HepG2 (cell line): Measurements from ENCODE around the gene SPRYD4. TPM values are rescaled to one million over a fixed set of nuclear protein-coding genes. Genes with fewer than 3 reads are reported as not detected.

Experiments used
- CENPT ChIP-seq: sonication (generic); formaldehyde crosslinking; IDR thresholded peaks from 2 replicates; pipeline ENCODE4 v1.8.0; 2022; ENCODE audit warnings: low read depth, mild to moderate bottlenecking, moderate library complexity, missing genetic modification reagents
- IKZF4 ChIP-seq: sonication (generic); formaldehyde crosslinking; IDR thresholded peaks from 2 replicates; pipeline ENCODE4 v1.5.1; 2020; ENCODE audit warnings: borderline replicate concordance, mild to moderate bottlenecking, low read depth, missing genetic modification reagents; ENCODE audit errors: not compliant biosample characterization
- RELA ChIP-seq: sonication (generic); formaldehyde crosslinking; IDR thresholded peaks from 2 replicates; pipeline ENCODE4 v1.4.0; 2020; ENCODE audit warnings: missing genetic modification reagents
- THYN1 ChIP-seq: sonication (generic); formaldehyde crosslinking; IDR thresholded peaks from 2 replicates; pipeline ENCODE4 v1.8.1; 2023; ENCODE audit warnings: low read depth, mild to moderate bottlenecking, moderate library complexity, missing genetic modification reagents, borderline replicate concordance
- ZNF282 ChIP-seq: fragments of 450-650 bp; IDR thresholded peaks from 2 replicates; pipeline ENCODE4 v1.6.1; 2018; ENCODE audit not compliant: partially characterized antibody
- ZNF350 ChIP-seq: sonication (generic); formaldehyde crosslinking; IDR thresholded peaks from 2 replicates; pipeline ENCODE4 v1.4.0; 2020; ENCODE audit warnings: mild to moderate bottlenecking, low read depth, missing genetic modification reagents, borderline replicate concordance
- ZNF556 ChIP-seq: sonication (generic); formaldehyde crosslinking; IDR thresholded peaks from 2 replicates; pipeline ENCODE4 v1.4.0; 2020; ENCODE audit warnings: mild to moderate bottlenecking, missing genetic modification reagents, borderline replicate concordance
- ZSCAN29 ChIP-seq: sonication (generic); formaldehyde crosslinking; conservative IDR thresholded peaks from 2 replicates; pipeline ENCODE4 v1.4.0; 2020; ENCODE audit warnings: mild to moderate bottlenecking, missing genetic modification reagents
- polyA plus RNA-seq, 8 experiments: library from polyadenylated mRNA; depleted of rRNA in 3 of 8; stranded (reverse) in 7 of 8; unstranded in 1 of 8; fragments of >200 nt; fragmentation: Illumina TruSeq in 4 of 8; extraction: Trizol in 4 of 8; gene quantifications; 2 replicates each; pipeline versions ENCODE4 v1.2.1 to v1.2.3, GENCODE V29; 2011 to 2016; ENCODE audit warnings: low read depth in 4 of 8, missing spikeins in 1 of 8, mixed read lengths in 1 of 8; ENCODE audit not compliant: insufficient read depth in 1 of 8
- total RNA-seq, 5 experiments: library from RNA; depleted of rRNA; stranded (reverse); fragments of >200 nt; fragmentation: Illumina TruSeq; extraction: Trizol; gene quantifications; 2 replicates each; pipeline ENCODE4 v1.2.3, GENCODE V29; 2016; ENCODE audit warnings: low read depth in 1 of 5
- TF ChIP-seq, protein P1 (sequence below): sonication (generic); formaldehyde crosslinking; IDR thresholded peaks from 2 replicates; pipeline ENCODE4 v1.5.1; 2020; ENCODE audit warnings: missing genetic modification reagents, mild to moderate bottlenecking, borderline replicate concordance
- TF ChIP-seq, protein P2 (sequence below): sonication (generic); formaldehyde crosslinking; IDR thresholded peaks from 2 replicates; pipeline ENCODE4 v1.4.0; 2020; ENCODE audit warnings: mild to moderate bottlenecking, missing genetic modification reagents
- TF ChIP-seq, protein P3 (sequence below): sonication (generic); formaldehyde crosslinking; conservative IDR thresholded peaks from 2 replicates; pipeline ENCODE4 v1.5.0; 2020; ENCODE audit warnings: missing genetic modification reagents
- TF ChIP-seq, protein P4 (sequence below): sonication (generic); formaldehyde crosslinking; IDR thresholded peaks from 2 replicates; pipeline ENCODE4 v1.4.0; 2020; ENCODE audit warnings: missing genetic modification reagents

SPRYD4 gene
- total and polyA plus RNA-seq, 2 of the 13 experiments (the other 11 are each of a cell fraction or from before 2014, with no cell fraction given): 3.9 to 4.5 TPM

DNA sequence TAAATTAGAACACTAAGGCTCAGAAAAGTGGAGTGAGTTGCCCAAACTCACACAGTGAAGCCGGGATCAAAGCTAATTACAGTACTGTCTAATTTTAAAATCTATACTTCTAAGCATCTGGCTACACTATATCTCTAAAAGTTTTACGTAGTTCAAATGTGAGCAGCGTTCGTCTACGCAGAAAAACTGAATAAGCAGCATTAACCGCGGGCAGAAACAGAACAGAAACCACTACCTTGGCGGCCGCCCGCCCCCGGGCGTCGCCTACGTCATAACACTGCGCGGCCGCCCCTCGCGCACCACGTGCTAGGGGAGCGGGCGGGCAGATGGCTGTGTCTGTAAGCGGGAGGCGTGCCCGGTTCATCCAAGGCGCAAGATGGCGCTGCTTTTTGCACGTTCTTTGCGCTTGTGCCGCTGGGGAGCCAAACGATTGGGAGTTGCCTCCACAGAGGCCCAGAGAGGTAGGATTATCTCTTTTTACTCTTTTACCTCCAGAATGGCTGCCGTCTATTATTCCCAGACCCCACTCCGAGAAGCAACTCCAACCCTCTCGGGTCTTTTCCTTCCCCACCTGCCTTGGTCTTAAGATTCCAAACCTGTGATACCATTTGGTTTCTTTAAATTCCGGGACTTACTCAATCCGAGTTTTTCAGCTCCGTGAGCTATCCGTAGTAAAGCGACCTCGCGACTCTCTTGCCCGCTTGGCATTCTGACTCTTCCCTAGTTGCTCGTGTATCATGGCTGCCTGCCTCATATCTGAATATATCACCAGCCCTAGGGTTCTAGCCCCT lies at the start of gene SPRYD4 (continued):
- TF ChIP-seq ZSCAN29: 0 out of 2 replicates have a peak, but pooled peaks have one; percentile 26
- TF ChIP-seq IKZF4 (CRISPR knock-in tag): peak; percentile 75
- peak; percentile 58; the same call in 1 of the 2 replicates for TF ChIP-seq ZNF556 (CRISPR knock-in tag)
- TF ChIP-seq, protein P1, sequence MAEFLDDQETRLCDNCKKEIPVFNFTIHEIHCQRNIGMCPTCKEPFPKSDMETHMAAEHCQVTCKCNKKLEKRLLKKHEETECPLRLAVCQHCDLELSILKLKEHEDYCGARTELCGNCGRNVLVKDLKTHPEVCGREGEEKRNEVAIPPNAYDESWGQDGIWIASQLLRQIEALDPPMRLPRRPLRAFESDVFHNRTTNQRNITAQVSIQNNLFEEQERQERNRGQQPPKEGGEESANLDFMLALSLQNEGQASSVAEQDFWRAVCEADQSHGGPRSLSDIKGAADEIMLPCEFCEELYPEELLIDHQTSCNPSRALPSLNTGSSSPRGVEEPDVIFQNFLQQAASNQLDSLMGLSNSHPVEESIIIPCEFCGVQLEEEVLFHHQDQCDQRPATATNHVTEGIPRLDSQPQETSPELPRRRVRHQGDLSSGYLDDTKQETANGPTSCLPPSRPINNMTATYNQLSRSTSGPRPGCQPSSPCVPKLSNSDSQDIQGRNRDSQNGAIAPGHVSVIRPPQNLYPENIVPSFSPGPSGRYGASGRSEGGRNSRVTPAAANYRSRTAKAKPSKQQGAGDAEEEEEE (CRISPR knock-in tag): peak; percentile 42; the same call in 1 of the 2 replicates
- TF ChIP-seq, protein P2, sequence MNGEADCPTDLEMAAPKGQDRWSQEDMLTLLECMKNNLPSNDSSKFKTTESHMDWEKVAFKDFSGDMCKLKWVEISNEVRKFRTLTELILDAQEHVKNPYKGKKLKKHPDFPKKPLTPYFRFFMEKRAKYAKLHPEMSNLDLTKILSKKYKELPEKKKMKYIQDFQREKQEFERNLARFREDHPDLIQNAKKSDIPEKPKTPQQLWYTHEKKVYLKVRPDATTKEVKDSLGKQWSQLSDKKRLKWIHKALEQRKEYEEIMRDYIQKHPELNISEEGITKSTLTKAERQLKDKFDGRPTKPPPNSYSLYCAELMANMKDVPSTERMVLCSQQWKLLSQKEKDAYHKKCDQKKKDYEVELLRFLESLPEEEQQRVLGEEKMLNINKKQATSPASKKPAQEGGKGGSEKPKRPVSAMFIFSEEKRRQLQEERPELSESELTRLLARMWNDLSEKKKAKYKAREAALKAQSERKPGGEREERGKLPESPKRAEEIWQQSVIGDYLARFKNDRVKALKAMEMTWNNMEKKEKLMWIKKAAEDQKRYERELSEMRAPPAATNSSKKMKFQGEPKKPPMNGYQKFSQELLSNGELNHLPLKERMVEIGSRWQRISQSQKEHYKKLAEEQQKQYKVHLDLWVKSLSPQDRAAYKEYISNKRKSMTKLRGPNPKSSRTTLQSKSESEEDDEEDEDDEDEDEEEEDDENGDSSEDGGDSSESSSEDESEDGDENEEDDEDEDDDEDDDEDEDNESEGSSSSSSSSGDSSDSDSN (CRISPR knock-in tag): peak; percentile 48; the same call in 1 of the 2 replicates
- TF ChIP-seq RELA (CRISPR knock-in tag): peak; percentile 90
- TF ChIP-seq ZNF350 (CRISPR knock-in tag): peak; percentile 97
- TF ChIP-seq THYN1: no peak
- TF ChIP-seq, protein P3, sequence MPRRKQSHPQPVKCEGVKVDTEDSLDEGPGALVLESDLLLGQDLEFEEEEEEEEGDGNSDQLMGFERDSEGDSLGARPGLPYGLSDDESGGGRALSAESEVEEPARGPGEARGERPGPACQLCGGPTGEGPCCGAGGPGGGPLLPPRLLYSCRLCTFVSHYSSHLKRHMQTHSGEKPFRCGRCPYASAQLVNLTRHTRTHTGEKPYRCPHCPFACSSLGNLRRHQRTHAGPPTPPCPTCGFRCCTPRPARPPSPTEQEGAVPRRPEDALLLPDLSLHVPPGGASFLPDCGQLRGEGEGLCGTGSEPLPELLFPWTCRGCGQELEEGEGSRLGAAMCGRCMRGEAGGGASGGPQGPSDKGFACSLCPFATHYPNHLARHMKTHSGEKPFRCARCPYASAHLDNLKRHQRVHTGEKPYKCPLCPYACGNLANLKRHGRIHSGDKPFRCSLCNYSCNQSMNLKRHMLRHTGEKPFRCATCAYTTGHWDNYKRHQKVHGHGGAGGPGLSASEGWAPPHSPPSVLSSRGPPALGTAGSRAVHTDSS: no peak
- no peak for TF ChIP-seq ZNF282
- TF ChIP-seq, protein P4, sequence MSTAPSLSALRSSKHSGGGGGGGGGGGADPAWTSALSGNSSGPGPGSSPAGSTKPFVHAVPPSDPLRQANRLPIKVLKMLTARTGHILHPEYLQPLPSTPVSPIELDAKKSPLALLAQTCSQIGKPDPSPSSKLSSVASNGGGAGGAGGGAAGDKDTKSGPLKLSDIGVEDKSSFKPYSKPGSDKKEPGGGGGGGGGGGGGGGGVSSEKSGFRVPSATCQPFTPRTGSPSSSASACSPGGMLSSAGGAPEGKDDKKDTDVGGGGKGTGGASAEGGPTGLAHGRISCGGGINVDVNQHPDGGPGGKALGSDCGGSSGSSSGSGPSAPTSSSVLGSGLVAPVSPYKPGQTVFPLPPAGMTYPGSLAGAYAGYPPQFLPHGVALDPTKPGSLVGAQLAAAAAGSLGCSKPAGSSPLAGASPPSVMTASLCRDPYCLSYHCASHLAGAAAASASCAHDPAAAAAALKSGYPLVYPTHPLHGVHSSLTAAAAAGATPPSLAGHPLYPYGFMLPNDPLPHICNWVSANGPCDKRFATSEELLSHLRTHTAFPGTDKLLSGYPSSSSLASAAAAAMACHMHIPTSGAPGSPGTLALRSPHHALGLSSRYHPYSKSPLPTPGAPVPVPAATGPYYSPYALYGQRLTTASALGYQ: peak; percentile 46; the same call in 1 of the 2 replicates
- TF ChIP-seq CENPT (CRISPR knock-in tag): no peak
- TF ChIP-seq, all 625 proteins: peak for 368
